Endodermal cell (in vitro differentiated cells): ENCODE results near the gene TASOR2. TPM values are rescaled to one million over a fixed set of nuclear protein-coding genes. Genes with fewer than 3 reads are reported as not detected.
A peak's percentile ranks its signal among the peaks of the same experiment; 100 is the strongest.

Experiments
- DNase-seq: peaks from one replicate; pipeline ENCODE4 v3.0.0-alpha.2; 2017
- H3K27ac ChIP-seq: 2 replicates; pipeline ENCODE4 v1.5.1; 2013; ENCODE audit warnings: mild to moderate bottlenecking, low read depth, low read length, moderate library complexity
- H3K27me3 ChIP-seq: 2 replicates; pipeline ENCODE4 v1.6.1; 2013; ENCODE audit warnings: mild to moderate bottlenecking, low read length, moderate library complexity; ENCODE audit not compliant: insufficient read depth, control insufficient read depth, poor library complexity, severe bottlenecking
- H3K36me3 ChIP-seq: 2 replicates; pipeline ENCODE4 v1.7.0; 2013; ENCODE audit warnings: mild to moderate bottlenecking, low read length, moderate library complexity; ENCODE audit not compliant: control insufficient read depth, insufficient read depth
- H3K4me1 ChIP-seq: one replicate; pipeline ENCODE4 v1.7.0; 2013; ENCODE audit warnings: low read length; ENCODE audit not compliant: control insufficient read depth, insufficient read depth
- H3K4me3 ChIP-seq: 2 replicates; pipeline ENCODE4 v1.5.1; 2013; ENCODE audit warnings: mild to moderate bottlenecking, low read length, moderate library complexity
- H3K9ac ChIP-seq: 2 replicates; pipeline ENCODE4 v1.6.1; 2013; ENCODE audit warnings: mild to moderate bottlenecking, low read length, moderate library complexity; ENCODE audit not compliant: poor library complexity, severe bottlenecking; ENCODE audit errors: extremely low read depth
- H3K9me3 ChIP-seq: 2 replicates; pipeline ENCODE4 v1.6.1; 2013; ENCODE audit warnings: mild to moderate bottlenecking, low read length, moderate library complexity; ENCODE audit not compliant: control insufficient read depth
- H3K27ac Mint-ChIP-seq: 2 replicates; pipeline ENCODE4 v1.8.0; 2020; ENCODE audit warnings: mixed read lengths
- H3K27me3 Mint-ChIP-seq: 2 replicates; pipeline ENCODE4 v1.8.0; 2021; ENCODE audit warnings: mild to moderate bottlenecking, mixed read lengths; ENCODE audit not compliant: insufficient read depth
- H3K36me3 Mint-ChIP-seq: 2 replicates; pipeline ENCODE4 v1.8.0; 2020; ENCODE audit warnings: low read depth, mixed read lengths
- H3K4me1 Mint-ChIP-seq: 2 replicates; pipeline ENCODE4 v1.8.0; 2020; ENCODE audit warnings: mixed read lengths
- H3K4me3 Mint-ChIP-seq: 2 replicates; pipeline ENCODE4 v1.8.0; 2020; ENCODE audit warnings: mild to moderate bottlenecking, moderate library complexity, mixed read lengths
- H3K9me3 Mint-ChIP-seq: 2 replicates; pipeline ENCODE4 v1.8.0; 2020; ENCODE audit warnings: mild to moderate bottlenecking, mixed read lengths
- CTCF ChIP-seq: fragments of 200-600 bp; sonication (generic); conservative IDR thresholded peaks from 2 replicates; pipeline ENCODE4 v1.5.0; 2021; ENCODE audit warnings: antibody characterized with exemption, mild to moderate bottlenecking
- WGBS, 2 experiments: methylation state at CpG; one replicate each; pipeline versions ENCODE4 v1.1.5 to v1.1.7; 2013; ENCODE audit warnings: missing lambda C conversion rate in 2 of 2, mixed read lengths in 1 of 2; ENCODE audit not compliant: insufficient coverage in 1 of 2, insufficient read length in 1 of 2; 5-methylcytosine and 5-hydroxymethylcytosine counted together
- total RNA-seq, 2 donors: library from RNA; stranded (reverse); fragmentation: NEBNext Ultra II Directional in 1 of 2; extraction: Animal tissue kit (Norgen Biotek cat#: 25700) in 1 of 2; gene quantifications; 2 replicates in 1 of 2; 3 replicates in 1 of 2; pipeline ENCODE4 v1.2.1, GENCODE V29; 2021

TASOR2 gene
- total RNA-seq, 2 donors from 2014 or later: 47.1 to 53.0 TPM

GRCh38 chr10:5666008-5666840 is 18.4 kb upstream of the TASOR2 start, which contains the start of gene ASB13:
ASB13 (minus strand) TSS chr10:5666595; CDS start chr10:5666551, 44 bp downstream.
- H3K27me3 ChIP-seq: no peaks in the 10 kb centered on the region
- Mint-ChIP-seq H3K4me3 (peak within 1 kb of the TSS; percentile 75), H3K4me1 (peaks cover 13% of the 10 kb centered on the region), H3K9me3 (no peaks in the 10 kb centered on the region), H3K27me3 (peaks cover 8% of the 10 kb centered on the region), H3K36me3 (no peaks in the 10 kb centered on the region), H3K27ac (peak within 1 kb of the TSS; percentile 53)
- no peaks in the 10 kb centered on the region for H3K36me3 ChIP-seq
- no peak within 1 kb of the TSS for H3K27ac ChIP-seq
- H3K4me1 ChIP-seq: no peaks in the 10 kb centered on the region
- peak; percentile 29 for TF ChIP-seq CTCF
- 1% methylated on average over 54 to 112 of the region's 112 CpGs for WGBS, 2 experiments
- no peaks in the 10 kb centered on the region for H3K9me3 ChIP-seq
- peak within 1 kb of the TSS; percentile 90 for H3K4me3 ChIP-seq
- H3K9ac ChIP-seq: peak within 1 kb of the TSS; percentile 59
- peak; percentile 88 for DNase-seq

DNA sequence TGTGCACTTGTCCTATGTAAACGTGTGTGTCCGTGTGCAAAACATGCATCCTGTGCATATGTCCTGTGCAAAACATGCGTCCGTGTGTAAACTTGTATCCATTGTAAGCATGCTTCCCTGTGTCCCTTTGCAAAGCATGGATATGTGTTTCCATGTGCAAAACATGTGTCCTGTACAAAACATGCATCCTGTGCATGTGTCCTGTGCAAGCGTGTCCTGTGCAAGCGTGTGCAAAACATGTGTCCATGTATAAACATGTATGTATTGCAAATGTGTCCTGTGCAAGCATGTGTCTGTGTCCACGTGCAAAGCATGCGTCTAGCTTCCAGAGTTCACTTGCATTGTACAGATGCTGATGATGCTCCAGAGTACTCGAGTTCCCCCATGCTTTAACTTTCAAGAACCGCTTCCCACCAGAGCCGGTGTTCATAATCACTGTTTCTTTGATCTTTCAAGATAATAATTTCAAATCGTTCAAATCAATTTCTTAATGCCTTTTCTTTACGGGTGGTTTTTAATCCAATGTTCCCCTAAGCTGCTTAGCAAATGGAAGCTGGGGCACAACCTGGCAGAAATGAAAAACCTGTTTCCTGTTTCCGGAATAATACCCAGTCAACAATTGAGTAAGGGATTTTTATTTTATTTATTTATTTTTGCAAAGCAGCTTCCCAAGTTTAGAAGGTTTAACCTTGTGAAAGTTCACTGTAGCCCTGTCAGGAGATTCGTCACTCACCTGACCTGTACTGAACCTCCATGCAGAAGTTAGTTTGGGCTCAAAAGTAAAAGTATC is 17.6 kb upstream of the TASOR2 start:
- peak overlapping the region; percentile 18 for H3K9ac ChIP-seq
- H3K36me3 Mint-ChIP-seq: no peaks in the 10 kb centered on the region
- H3K9me3 ChIP-seq: no peaks in the 10 kb centered on the region
- 69 to 73% methylated on average over 13 to 15 of the region's 15 CpGs for WGBS, 2 experiments
- H3K27me3 ChIP-seq: peaks cover 4% of the 10 kb centered on the region
- no peak overlapping the region for H3K27ac ChIP-seq
- H3K9me3 Mint-ChIP-seq: no peaks in the 10 kb centered on the region
- H3K4me1 ChIP-seq: no peaks in the 10 kb centered on the region
- peaks cover 12% of the 10 kb centered on the region for H3K27me3 Mint-ChIP-seq
- no peaks in the 10 kb centered on the region for H3K36me3 ChIP-seq
- peaks cover 13% of the 10 kb centered on the region for H3K4me1 Mint-ChIP-seq
- peak overlapping the region; percentile 75 for H3K4me3 Mint-ChIP-seq
- H3K4me3 ChIP-seq: peak overlapping the region; percentile 90
- DNase-seq: no peak
- TF ChIP-seq CTCF: no peak
- H3K27ac Mint-ChIP-seq: peak overlapping the region; percentile 53

DNA sequence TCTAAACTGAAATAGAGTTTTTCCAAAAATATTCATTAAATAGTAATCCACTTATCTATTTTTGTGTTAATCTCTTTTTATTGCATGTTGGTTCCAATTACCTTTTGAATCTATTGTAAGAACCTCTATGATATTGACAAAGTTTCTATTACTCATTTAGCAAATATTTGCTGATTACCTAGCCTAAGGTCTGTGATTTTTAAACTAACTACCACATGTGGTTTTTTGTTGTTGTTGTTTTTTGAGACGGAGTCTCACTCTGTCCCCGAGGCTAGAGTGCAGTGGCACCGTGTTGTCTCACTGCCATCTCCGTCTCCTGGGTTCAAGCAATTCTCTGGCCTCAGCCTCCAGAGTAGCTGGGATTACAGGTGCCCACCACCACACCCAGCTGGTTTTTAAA is 16.2 kb upstream of the TASOR2 start:
- no peak overlapping the region for H3K4me3 Mint-ChIP-seq
- H3K36me3 Mint-ChIP-seq: no peaks in the 10 kb centered on the region
- WGBS, 2 experiments: 67 to 91% methylated on average over 1 to 4 of the region's 4 CpGs
- no peaks in the 10 kb centered on the region for H3K4me1 ChIP-seq
- H3K36me3 ChIP-seq: no peaks in the 10 kb centered on the region
- H3K27me3 Mint-ChIP-seq: peaks cover 16% of the 10 kb centered on the region
- H3K27me3 ChIP-seq: peaks cover 7% of the 10 kb centered on the region
- no peak overlapping the region for H3K9ac ChIP-seq
- no peak for DNase-seq
- TF ChIP-seq CTCF: no peak
- peaks cover 13% of the 10 kb centered on the region for H3K4me1 Mint-ChIP-seq
- H3K27ac ChIP-seq: no peak overlapping the region
- H3K27ac Mint-ChIP-seq: no peak overlapping the region
- H3K9me3 Mint-ChIP-seq: peaks cover 2% of the 10 kb centered on the region
- no peaks in the 10 kb centered on the region for H3K9me3 ChIP-seq
- no peak overlapping the region for H3K4me3 ChIP-seq
